ENCODE data around the gene LRRC46.

DNA sequence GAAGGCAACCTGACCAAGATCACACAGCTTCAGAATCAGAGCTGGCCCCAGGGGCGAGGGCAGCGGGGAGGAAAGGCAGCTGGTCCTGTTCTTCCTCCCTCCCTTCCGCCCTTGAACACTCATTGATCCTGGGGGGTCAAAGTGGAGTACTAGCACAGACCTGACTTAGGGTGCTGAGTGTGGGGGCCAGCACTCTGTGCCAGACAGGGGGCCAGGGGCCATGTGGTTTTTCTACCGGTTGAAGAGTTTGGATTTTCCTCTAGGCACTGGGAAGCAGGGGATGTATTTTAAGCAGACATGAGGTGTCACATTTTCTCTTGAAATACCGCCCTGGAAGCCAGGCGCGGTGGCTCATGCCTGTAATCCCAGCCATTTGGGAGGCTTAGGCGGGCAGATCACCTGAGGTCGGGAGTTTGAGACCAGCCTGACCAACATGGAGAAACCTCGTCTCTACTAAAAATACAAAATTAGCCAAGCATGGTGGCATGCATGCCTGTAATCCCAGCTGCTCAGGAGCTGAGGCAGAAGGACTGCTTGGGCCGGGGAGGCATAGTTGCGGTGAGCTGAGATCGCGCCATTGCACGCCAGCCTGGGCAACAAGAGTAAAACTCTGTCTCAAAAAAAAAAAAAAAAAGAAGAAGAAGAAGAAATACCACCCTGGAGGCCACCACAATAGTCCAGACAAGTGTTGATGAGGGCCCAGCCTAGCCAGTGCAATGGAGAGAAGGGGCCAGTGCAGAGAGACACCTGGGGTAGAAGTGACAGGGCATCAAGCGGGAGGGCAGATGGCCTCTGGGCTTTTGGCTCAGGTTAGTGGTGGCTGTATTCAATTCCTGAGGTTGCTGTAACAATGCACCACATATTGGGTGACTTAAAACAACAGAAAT, 25.2 kb upstream of the LRRC46 start:
- no peak for TF ChIP-seq EZH2 (IDR thresholded peaks at IDR 0.05; ENCODE audit: insufficient read depth, low read length)
- TF ChIP-seq, protein P1, sequence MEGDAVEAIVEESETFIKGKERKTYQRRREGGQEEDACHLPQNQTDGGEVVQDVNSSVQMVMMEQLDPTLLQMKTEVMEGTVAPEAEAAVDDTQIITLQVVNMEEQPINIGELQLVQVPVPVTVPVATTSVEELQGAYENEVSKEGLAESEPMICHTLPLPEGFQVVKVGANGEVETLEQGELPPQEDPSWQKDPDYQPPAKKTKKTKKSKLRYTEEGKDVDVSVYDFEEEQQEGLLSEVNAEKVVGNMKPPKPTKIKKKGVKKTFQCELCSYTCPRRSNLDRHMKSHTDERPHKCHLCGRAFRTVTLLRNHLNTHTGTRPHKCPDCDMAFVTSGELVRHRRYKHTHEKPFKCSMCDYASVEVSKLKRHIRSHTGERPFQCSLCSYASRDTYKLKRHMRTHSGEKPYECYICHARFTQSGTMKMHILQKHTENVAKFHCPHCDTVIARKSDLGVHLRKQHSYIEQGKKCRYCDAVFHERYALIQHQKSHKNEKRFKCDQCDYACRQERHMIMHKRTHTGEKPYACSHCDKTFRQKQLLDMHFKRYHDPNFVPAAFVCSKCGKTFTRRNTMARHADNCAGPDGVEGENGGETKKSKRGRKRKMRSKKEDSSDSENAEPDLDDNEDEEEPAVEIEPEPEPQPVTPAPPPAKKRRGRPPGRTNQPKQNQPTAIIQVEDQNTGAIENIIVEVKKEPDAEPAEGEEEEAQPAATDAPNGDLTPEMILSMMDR (IDR thresholded peaks at IDR 0.05; ENCODE audit: insufficient read depth, low read depth, low read length), result no peak
